Small intestine (tissue), 7 donors: ENCODE results near the gene SNRNP27. TPM values are rescaled to one million over a fixed set of nuclear protein-coding genes. Genes with fewer than 3 reads are reported as not detected.

Experiments
- DNase-seq, 2 donors: peaks; one replicate each; pipeline versions ENCODE4 v3.0.0 to v3.0.0-alpha.2; 2013
- FAIRE-seq: peaks from 2 replicates; lab custom pipeline; 2012; peaks lifted over from hg19 to GRCh38; lab: Jason Lieb, UNC
- H3K27ac ChIP-seq, 3 donors: one replicate each; pipeline ENCODE4 v1.5.1; 2013; ENCODE audit warnings: low read length in 2 of 3, mild to moderate bottlenecking in 2 of 3, control low read depth in 1 of 3, inconsistent platforms in 1 of 3, low read depth in 1 of 3, moderate library complexity in 1 of 3
- H3K27me3 ChIP-seq, 3 donors: one replicate each; pipeline ENCODE4 v1.6.1; 2013; ENCODE audit warnings: low read length in 3 of 3, inconsistent platforms in 1 of 3; ENCODE audit not compliant: control insufficient read depth in 3 of 3, insufficient read depth in 3 of 3
- H3K36me3 ChIP-seq, 3 donors: one replicate each; pipeline ENCODE4 v1.6.1; 2013; ENCODE audit warnings: low read length in 3 of 3, inconsistent platforms in 1 of 3, low read depth in 1 of 3, mild to moderate bottlenecking in 1 of 3, moderate library complexity in 1 of 3; ENCODE audit not compliant: control insufficient read depth in 3 of 3, insufficient read depth in 2 of 3
- H3K4me1 ChIP-seq, 3 donors: one replicate each; pipeline ENCODE4 v1.6.1; 2013; ENCODE audit warnings: low read length in 2 of 3, inconsistent platforms in 1 of 3, low read depth in 1 of 3, mild to moderate bottlenecking in 1 of 3, moderate library complexity in 1 of 3; ENCODE audit not compliant: control insufficient read depth in 3 of 3, insufficient read depth in 2 of 3
- H3K4me3 ChIP-seq, 3 donors: one replicate each; pipeline ENCODE4 v1.5.1; 2013; ENCODE audit warnings: low read length in 3 of 3, control low read depth in 1 of 3, inconsistent platforms in 1 of 3, low read depth in 1 of 3, mild to moderate bottlenecking in 1 of 3, moderate library complexity in 1 of 3
- H3K9me3 ChIP-seq, 2 donors: one replicate each; pipeline ENCODE4 v1.6.1; 2013; ENCODE audit warnings: low read depth in 1 of 2, low read length in 1 of 2; ENCODE audit not compliant: control insufficient read depth in 2 of 2, insufficient read depth in 1 of 2
- WGBS, 3 donors: extraction: QIAGEN DNeasy Blood & Tissue Kit; methylation state at CpG; one replicate each; pipeline ENCODE4 v1.1.7; 2013; 5-methylcytosine and 5-hydroxymethylcytosine counted together
- polyA plus RNA-seq, 4 donors: library from polyadenylated mRNA; stranded (reverse) in 3 of 4; unstranded in 1 of 4; fragments of 200-250 nt in 3 of 4; fragments of 120-200 nt in 1 of 4; gene quantifications; one replicate each; pipeline versions ENCODE4 v1.2.1 to v1.2.3, GENCODE V29; 2013
- donor health status: healthy with polysubstance abuse.
- donor health status: control.
- donor health status: control.
- donor health status: Bipolar disorder and iron deficiency.
- donor health status: healthy.

Gene SNRNP27
- polyA plus RNA-seq, 4 donors, result 39.8 to 46.2 (median 41.2) TPM

- WGBS, 3 donors, result 96 to 99% (median 99%) methylated on average over 3 of the region's 3 CpGs
- no peak for FAIRE-seq
Observed at GRCh38 chr2:69923116-69923515, 29.4 kb downstream of the SNRNP27 start.

GRCh38 chr2:69926849-69927515 lies 33.2 kb downstream of the SNRNP27 start:
- Histone ChIP-seq H3K4me1 (peaks cover 0 to 10% (median 5%) of the 10 kb centered on the region in 3 donors), H3K36me3 (peaks cover 4 to 33% (median 22%) of the 10 kb centered on the region in 3 donors), H3K9me3 (no peaks in the 10 kb centered on the region), H3K4me3 (no peak overlapping the region), H3K27me3 (no peaks in the 10 kb centered on the region), H3K27ac (peak overlapping the region in 1 of 3 donors; percentile 71)
- peak in 1 of 2 donors; percentile 67 for DNase-seq
- FAIRE-seq, result no peak
- WGBS, 3 donors, result 84 to 88% (median 87%) methylated on average over 3 of the region's 3 CpGs

More at GRCh38 chr2:69923116-69923515, 29.4 kb downstream of the SNRNP27 start:
- Histone ChIP-seq H3K4me1 (peaks cover 0 to 13% (median 4%) of the 10 kb centered on the region in 3 donors), H3K9me3 (no peaks in the 10 kb centered on the region), H3K27me3 (no peaks in the 10 kb centered on the region), H3K4me3 (no peak overlapping the region), H3K27ac (no peak overlapping the region), H3K36me3 (peaks cover 3 to 30% (median 23%) of the 10 kb centered on the region in 3 donors)
- DNase-seq, result no peak

GRCh38 chr2:69931832-69932595 lies 38.3 kb downstream of the SNRNP27 start:
- 86 to 97% (median 91%) methylated on average over 7 of the region's 7 CpGs for WGBS, 3 donors
- Histone ChIP-seq H3K4me3 (no peak overlapping the region), H3K27me3 (no peaks in the 10 kb centered on the region), H3K36me3 (peaks cover 9 to 42% (median 28%) of the 10 kb centered on the region in 3 donors), H3K27ac (peak overlapping the region in 2 of 3 donors; percentile 55 to 73), H3K9me3 (no peaks in the 10 kb centered on the region), H3K4me1 (peaks cover 4 to 31% (median 6%) of the 10 kb centered on the region in 3 donors)
- DNase-seq (no peak), FAIRE-seq (no peak)

GRCh38 chr2:69932596-69932922 lies 38.8 kb downstream of the SNRNP27 start:
- peaks cover 11 to 47% (median 29%) of the 10 kb centered on the region in 3 donors for H3K36me3 ChIP-seq
- H3K4me1 ChIP-seq, result peaks cover 4 to 31% (median 6%) of the 10 kb centered on the region in 3 donors
- H3K27ac ChIP-seq, result peak overlapping the region in 2 of 3 donors; percentile 73 to 93
- H3K4me3 ChIP-seq, result no peak overlapping the region
- 69 to 91% (median 76%) methylated on average over 1 of the region's 1 CpG for WGBS, 3 donors
- no peak for DNase-seq
- no peaks in the 10 kb centered on the region for H3K27me3 ChIP-seq
- H3K9me3 ChIP-seq, result no peaks in the 10 kb centered on the region
- no peak for FAIRE-seq

- Histone ChIP-seq H3K9me3 (no peaks in the 10 kb centered on the region), H3K36me3 (peaks cover 16 to 54% (median 36%) of the 10 kb centered on the region in 3 donors), H3K27ac (peak overlapping the region; percentile 68 to 93 (median 76)), H3K27me3 (no peaks in the 10 kb centered on the region), H3K4me3 (no peak overlapping the region), H3K4me1 (peaks cover 4 to 31% (median 9%) of the 10 kb centered on the region in 3 donors)
- DNase-seq, result peak in 1 of 2 donors; percentile 55
- FAIRE-seq, result no peak
Observed at GRCh38 chr2:69933254-69933828, 39.6 kb downstream of the SNRNP27 start.

DNA sequence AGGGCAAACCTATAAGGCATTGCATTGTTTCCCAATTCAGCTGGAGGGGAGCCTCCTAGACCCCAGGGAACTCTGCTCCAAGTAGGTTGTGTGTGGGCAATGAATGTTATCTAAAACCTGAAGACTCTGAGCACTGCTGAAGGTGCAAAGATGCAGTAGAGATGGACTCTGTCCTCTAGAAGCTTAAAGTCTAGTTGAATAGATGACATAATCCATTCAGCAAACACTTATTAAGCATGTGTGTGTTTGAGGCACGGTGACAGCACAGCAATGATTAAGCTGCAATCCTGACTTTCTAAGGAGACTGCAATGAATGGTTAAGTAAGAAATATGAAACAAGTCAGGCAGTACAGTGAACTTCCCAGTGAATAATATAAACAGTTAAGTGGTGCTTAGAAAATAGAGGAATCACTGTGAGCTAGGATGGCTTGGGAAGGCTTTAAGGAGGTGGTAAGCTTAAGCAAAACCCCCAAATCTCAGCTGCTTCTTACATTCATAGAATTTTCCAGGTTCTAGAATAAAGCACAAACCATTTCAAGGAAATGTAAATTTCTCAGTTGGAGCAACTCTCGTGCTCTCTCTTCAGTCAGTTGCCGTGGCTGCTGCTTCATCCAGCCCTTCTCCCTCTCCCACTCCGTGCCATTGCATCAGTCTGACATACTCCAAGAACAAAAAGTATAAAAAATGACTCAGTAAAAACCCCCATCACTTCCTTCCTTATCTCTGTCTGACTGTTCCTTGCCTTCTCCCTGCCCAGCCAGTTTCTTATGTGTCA lies 40.3 kb downstream of the SNRNP27 start:
- no peaks in the 10 kb centered on the region for H3K27me3 ChIP-seq
- DNase-seq, result peak; percentile 84 to 95
- H3K9me3 ChIP-seq, result no peaks in the 10 kb centered on the region
- WGBS, 3 donors, result 43 to 44% (median 44%) methylated on average over 4 of the region's 4 CpGs
- no peak for FAIRE-seq
- H3K4me3 ChIP-seq, result no peak overlapping the region
- peaks cover 14 to 53% (median 37%) of the 10 kb centered on the region in 3 donors for H3K36me3 ChIP-seq
- H3K27ac ChIP-seq, result peak overlapping the region; percentile 68 to 93 (median 79)
- H3K4me1 ChIP-seq, result peaks cover 4 to 31% (median 9%) of the 10 kb centered on the region in 3 donors

GRCh38 chr2:69934614-69934908 lies 40.8 kb downstream of the SNRNP27 start:
- WGBS, 3 donors, result 53 to 63% (median 58%) methylated on average over 1 of the region's 1 CpG
- FAIRE-seq, result no peak
- Histone ChIP-seq H3K27me3 (no peaks in the 10 kb centered on the region), H3K36me3 (peaks cover 13 to 51% (median 33%) of the 10 kb centered on the region in 3 donors), H3K4me1 (peaks cover 4 to 32% (median 9%) of the 10 kb centered on the region in 3 donors), H3K9me3 (no peaks in the 10 kb centered on the region), H3K27ac (peak overlapping the region in 2 of 3 donors; percentile 68 to 93), H3K4me3 (no peak overlapping the region)
- DNase-seq, result no peak

GRCh38 chr2:69935011-69935410 lies 41.3 kb downstream of the SNRNP27 start:
- Histone ChIP-seq H3K36me3 (peaks cover 13 to 53% (median 33%) of the 10 kb centered on the region in 3 donors), H3K4me1 (peaks cover 4 to 35% (median 9%) of the 10 kb centered on the region in 3 donors), H3K27me3 (no peaks in the 10 kb centered on the region), H3K27ac (peak overlapping the region in 2 of 3 donors; percentile 13 to 93), H3K9me3 (no peaks in the 10 kb centered on the region), H3K4me3 (no peak overlapping the region)
- FAIRE-seq (no peak), DNase-seq (no peak)
- 95 to 99% (median 99%) methylated on average over 5 of the region's 5 CpGs for WGBS, 3 donors
